ENCODE results near the gene KPNB1.

- no peak for TF ChIP-seq CTCF (IDR thresholded peaks at IDR 0.05; ENCODE audit: poor library complexity, severe bottlenecking)
- no peak for TF ChIP-seq POLR2AphosphoS5 (IDR thresholded peaks at IDR 0.05)
- TF ChIP-seq EZH2 (IDR thresholded peaks at IDR 0.05; ENCODE audit: borderline replicate concordance, insufficient read depth, low read length, poor library complexity, severe bottlenecking): no peak
- no peak for TF ChIP-seq RAD21 (conservative IDR thresholded peaks at IDR 0.05)
- TF ChIP-seq TAF1 (IDR thresholded peaks at IDR 0.05; ENCODE audit: low read depth): no peak
- TF ChIP-seq EP300 (conservative IDR thresholded peaks at IDR 0.05; ENCODE audit: poor library complexity, severe bottlenecking): no peak
- TF ChIP-seq REST (IDR thresholded peaks at IDR 0.05; ENCODE audit: borderline replicate concordance): no peak
- no peak for TF ChIP-seq SMC3 (conservative IDR thresholded peaks at IDR 0.05; ENCODE audit: poor library complexity)
- TF ChIP-seq MXI1 (conservative IDR thresholded peaks at IDR 0.05; ENCODE audit: poor library complexity, severe bottlenecking): no peak
Measured at GRCh38 chr17:47713980-47714700, 64.4 kb downstream of the KPNB1 start.
